GM20000 (cell line): ENCODE results near the gene CTBP1.

Experiments used
- DNase-seq: peaks from one replicate; pipeline ENCODE4 v3.0.0; 2012; ENCODE audit warnings: low spot score
- CTCF ChIP-seq: IDR thresholded peaks from 2 replicates; pipeline ENCODE4 v1.5.1; 2012; ENCODE audit warnings: mild to moderate bottlenecking, control low read depth; ENCODE audit errors: extremely low read depth, missing control alignments

Gene CTBP1

DNA sequence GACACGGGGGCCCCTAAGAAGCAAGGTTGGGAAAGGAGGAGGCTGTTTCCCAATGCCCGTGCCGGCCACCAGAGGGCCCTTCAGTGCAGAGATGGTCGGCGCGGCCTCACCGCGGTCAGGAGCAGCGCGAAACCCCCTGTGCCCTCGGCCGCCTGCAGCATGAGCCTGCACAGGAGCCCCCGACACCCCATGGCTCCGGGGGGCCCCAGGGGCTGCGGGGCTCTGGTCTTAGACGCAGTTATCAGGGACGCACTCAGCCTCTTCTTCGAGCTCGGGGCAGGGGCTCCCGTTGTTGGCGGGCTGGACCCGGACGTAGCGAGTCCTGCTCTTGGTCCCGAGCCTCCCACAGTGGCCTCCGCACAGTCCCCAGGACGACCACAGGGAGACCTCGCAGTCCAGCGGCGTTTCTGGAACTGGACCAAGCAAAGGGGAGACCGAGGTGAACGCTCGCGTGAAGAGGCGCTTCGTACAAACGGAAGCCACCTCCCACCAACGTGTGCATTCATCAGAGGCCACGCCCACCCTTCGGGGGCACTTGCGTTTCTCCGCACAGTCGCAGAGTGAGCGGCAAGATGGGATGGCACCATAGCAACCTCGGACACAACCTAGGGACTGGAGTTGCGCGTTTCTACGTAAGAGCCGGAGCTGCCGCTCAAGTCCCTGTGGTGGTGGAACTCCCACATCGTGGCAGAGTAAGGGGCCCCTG is 81.5 kb downstream of the CTBP1 start:
- peak; percentile 86 for TF ChIP-seq CTCF
- peak; percentile 91 for DNase-seq

GRCh38 chr4:1166509-1167243 is 82.3 kb downstream of the CTBP1 start:
- no peak for TF ChIP-seq CTCF

GRCh38 chr4:1164956-1165545 is 83.9 kb downstream of the CTBP1 start:
- TF ChIP-seq CTCF: no peak
- DNase-seq: no peak

More at GRCh38 chr4:1166509-1167243, 82.3 kb downstream of the CTBP1 start:
- no peak for DNase-seq

DNA sequence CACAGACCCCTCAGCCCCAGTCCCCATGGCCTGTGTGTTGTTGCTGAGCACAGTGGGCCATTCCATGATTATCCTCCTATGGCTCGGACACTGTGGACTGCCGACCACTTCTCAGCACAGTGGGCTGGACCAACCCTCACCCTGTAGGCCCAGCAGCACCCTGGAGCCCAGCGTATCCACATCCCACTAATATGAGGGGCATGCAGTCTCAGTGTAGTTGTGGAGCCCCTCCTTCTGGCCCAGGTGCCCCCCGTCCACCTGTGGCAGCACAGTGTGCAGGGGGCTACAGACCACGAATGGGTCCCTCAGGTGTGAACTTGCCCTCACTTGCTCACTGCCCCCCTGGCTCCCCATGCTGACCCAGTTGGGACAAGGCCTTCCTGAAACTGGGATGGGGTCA is 84.5 kb downstream of the CTBP1 start:
- DNase-seq: no peak
- no peak for TF ChIP-seq CTCF

DNA sequence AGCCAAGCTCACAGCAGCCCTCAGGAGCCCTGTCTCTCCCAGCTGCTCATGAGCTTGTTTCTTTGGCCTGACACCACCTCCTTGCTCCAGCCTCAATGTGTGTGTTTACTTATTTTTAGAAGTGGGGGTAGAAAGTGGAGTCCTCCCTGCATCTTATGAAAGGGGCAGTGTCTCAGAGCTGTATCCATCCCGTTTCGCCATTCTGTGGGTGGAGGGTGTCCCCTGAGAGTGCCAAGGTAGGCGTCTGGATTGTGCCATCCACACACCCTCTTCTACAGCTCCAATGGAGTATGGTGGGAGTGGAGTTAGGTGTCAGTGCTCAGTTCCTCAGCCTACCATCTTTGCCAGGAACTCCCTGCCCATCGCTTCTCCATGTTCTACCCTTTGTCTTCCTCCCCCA is 84.9 kb downstream of the CTBP1 start:
- no peak for DNase-seq
- TF ChIP-seq CTCF: no peak
